Transverse colon (tissue), 4 donors: ENCODE results near the gene TM4SF18. TPM values are rescaled to one million over a fixed set of nuclear protein-coding genes. Genes with fewer than 3 reads are reported as not detected.

Source experiments
- DNase-seq: peaks from one replicate; pipeline ENCODE4 v3.0.0-alpha.2; 2019
- H3K27ac ChIP-seq, 4 donors: fragments of 200-600 bp; sonication (generic); 2 replicates each; pipeline ENCODE4 v1.5.1; 2016 to 2018; ENCODE audit warnings: inconsistent platforms in 4 of 4
- H3K27me3 ChIP-seq: fragments of 200-600 bp; sonication (generic); 2 replicates; pipeline ENCODE4 v1.5.1; 2017; ENCODE audit warnings: inconsistent platforms
- H3K36me3 ChIP-seq, 4 donors: fragments of 200-600 bp; sonication (generic); 2 replicates each; pipeline ENCODE4 v1.5.1; 2017 to 2019; ENCODE audit warnings: inconsistent platforms in 4 of 4
- H3K4me1 ChIP-seq, 4 donors: fragments of 200-600 bp; sonication (generic); 2 replicates each; pipeline ENCODE4 v1.5.1; 2017 to 2020; ENCODE audit warnings: inconsistent platforms in 4 of 4
- H3K4me3 ChIP-seq, 4 donors: fragments of 200-600 bp; sonication (generic); 1 replicate in 1 of 4; 2 replicates in 3 of 4; pipeline versions ENCODE4 v1.5.1 to v1.6.1; 2017 to 2019; ENCODE audit warnings: inconsistent platforms in 4 of 4
- H3K9me3 ChIP-seq, 2 donors: fragments of 200-600 bp; sonication (generic); 2 replicates each; pipeline ENCODE4 v1.5.1; 2017 to 2019; ENCODE audit warnings: inconsistent platforms in 2 of 2
- CTCF ChIP-seq, 5 experiments: fragments of 200-600 bp in 3 of 5; fragments of 450-650 bp in 2 of 5; sonication (generic) in 3 of 5; IDR thresholded peaks; 1 replicate in 2 of 5; 2 replicates in 3 of 5; pipeline ENCODE4 v1.5.1; 2016 to 2017; ENCODE audit warnings: antibody characterized with exemption in 5 of 5, inconsistent platforms in 3 of 5, mild to moderate bottlenecking in 2 of 5, moderate library complexity in 1 of 5
- EP300 ChIP-seq: sonication (generic); formaldehyde crosslinking; IDR thresholded peaks from one replicate; pipeline ENCODE4 v1.6.1; 2017; ENCODE audit warnings: antibody characterized with exemption, low read depth
- POLR2A ChIP-seq: fragments of 450-650 bp; IDR thresholded peaks from one replicate; pipeline ENCODE4 v1.6.1; 2016; ENCODE audit warnings: antibody characterized with exemption, mild to moderate bottlenecking, moderate library complexity
- POLR2AphosphoS5 ChIP-seq, 3 donors: sonication (generic); formaldehyde crosslinking; IDR thresholded peaks; one replicate each; pipeline ENCODE4 v1.6.1; 2016; ENCODE audit warnings: antibody characterized with exemption in 3 of 3
- WGBS, 2 donors: methylation state at CpG; one replicate each; pipeline ENCODE4 v1.1.5; 2018; ENCODE audit warnings: low coverage in 1 of 2; 5-methylcytosine and 5-hydroxymethylcytosine counted together
- in situ Hi-C, 4 donors: fragments of 200-750 bp; cut with MboI; loops; one replicate each; pipeline versions ENCODE4 v1.15.0 to v1.15.1; 2017; ENCODE audit warnings: low sequenced_read_pairs in 3 of 4, low pct_ligation_motif_present in 1 of 4, low pct_unique_long_range_greater_than_20kb in 1 of 4
- intact Hi-C: fragments of 100-400 bp; cut with DNase I; formaldehyde crosslinking; loops from one replicate; pipeline ENCODE4 v1.15.1; 2023; ENCODE audit warnings: low total_unique reads
- total RNA-seq, 4 donors: library from RNA; depleted of rRNA; stranded (reverse); fragments of >200 nt; gene quantifications; one replicate each; pipeline ENCODE4 v1.1.0, GENCODE V29; 2016

TM4SF18 gene
- total RNA-seq, 4 donors from 2014 or later = 0.80 to 1.4 (median 0.82) TPM; not detected in 1

DNA sequence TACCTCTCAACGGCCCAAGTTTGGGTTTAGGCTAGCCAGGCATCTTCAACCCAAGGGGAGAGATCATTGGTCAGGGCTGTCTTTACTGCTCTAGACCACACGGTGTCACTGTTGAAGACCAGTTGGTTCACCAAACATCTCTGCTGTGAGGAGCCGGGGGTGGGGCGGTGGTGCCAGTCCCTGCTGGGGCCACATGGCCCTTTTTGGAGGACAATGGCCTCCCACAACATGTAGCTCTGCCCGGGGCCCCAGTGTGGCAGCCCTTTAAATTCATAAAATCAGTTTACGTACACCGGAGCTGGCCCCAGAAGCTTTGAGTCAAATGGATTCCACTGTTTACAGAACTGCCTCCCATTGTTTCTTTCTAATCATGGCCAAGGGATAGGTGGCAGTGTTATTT is 19.1 kb upstream of the TM4SF18 start:
- Histone ChIP-seq H3K27ac (no peak overlapping the region), H3K4me3 (no peak overlapping the region), H3K27me3 (no peaks in the 10 kb centered on the region), H3K9me3 (no peaks in the 10 kb centered on the region), H3K4me1 (peaks cover 0 to 10% (median 0%) of the 10 kb centered on the region in 4 donors), H3K36me3 (no peaks in the 10 kb centered on the region)
- 32 to 82% methylated on average over 2 to 7 of the region's 7 CpGs for WGBS, 2 donors
- intact Hi-C loops (no loop called here), in situ Hi-C loops (loop anchor here in 2 of 4 donors (10.0 kb wide), 2 partner anchors 122 to 132 kb away; partner anchors contain the start of gene TM4SF4 (in 1 of the 2))
- DNase-seq = peak; percentile 46
- TF ChIP-seq POLR2A (no peak), CTCF (IDR thresholded peaks at IDR 0.05) (peak; percentile 61 to 69 (median 62))

GRCh38 chr3:149343951-149344350 is 10.5 kb upstream of the TM4SF18 start:
- TF ChIP-seq POLR2AphosphoS5 (IDR thresholded peaks at IDR 0.05) (no peak), CTCF (IDR thresholded peaks at IDR 0.05) (no peak), POLR2A (no peak), EP300 (no peak)
- Histone ChIP-seq H3K9me3 (no peaks in the 10 kb centered on the region), H3K4me1 (peaks cover 0 to 6% (median 3%) of the 10 kb centered on the region in 4 donors), H3K36me3 (no peaks in the 10 kb centered on the region), H3K27me3 (no peaks in the 10 kb centered on the region), H3K27ac (no peak overlapping the region), H3K4me3 (no peak overlapping the region)
- 86 to 100% methylated on average over 3 to 4 of the region's 4 CpGs for WGBS, 2 donors
- intact Hi-C loops = no loop called here
- in situ Hi-C loops = no loop called here
- DNase-seq = no peak

DNA sequence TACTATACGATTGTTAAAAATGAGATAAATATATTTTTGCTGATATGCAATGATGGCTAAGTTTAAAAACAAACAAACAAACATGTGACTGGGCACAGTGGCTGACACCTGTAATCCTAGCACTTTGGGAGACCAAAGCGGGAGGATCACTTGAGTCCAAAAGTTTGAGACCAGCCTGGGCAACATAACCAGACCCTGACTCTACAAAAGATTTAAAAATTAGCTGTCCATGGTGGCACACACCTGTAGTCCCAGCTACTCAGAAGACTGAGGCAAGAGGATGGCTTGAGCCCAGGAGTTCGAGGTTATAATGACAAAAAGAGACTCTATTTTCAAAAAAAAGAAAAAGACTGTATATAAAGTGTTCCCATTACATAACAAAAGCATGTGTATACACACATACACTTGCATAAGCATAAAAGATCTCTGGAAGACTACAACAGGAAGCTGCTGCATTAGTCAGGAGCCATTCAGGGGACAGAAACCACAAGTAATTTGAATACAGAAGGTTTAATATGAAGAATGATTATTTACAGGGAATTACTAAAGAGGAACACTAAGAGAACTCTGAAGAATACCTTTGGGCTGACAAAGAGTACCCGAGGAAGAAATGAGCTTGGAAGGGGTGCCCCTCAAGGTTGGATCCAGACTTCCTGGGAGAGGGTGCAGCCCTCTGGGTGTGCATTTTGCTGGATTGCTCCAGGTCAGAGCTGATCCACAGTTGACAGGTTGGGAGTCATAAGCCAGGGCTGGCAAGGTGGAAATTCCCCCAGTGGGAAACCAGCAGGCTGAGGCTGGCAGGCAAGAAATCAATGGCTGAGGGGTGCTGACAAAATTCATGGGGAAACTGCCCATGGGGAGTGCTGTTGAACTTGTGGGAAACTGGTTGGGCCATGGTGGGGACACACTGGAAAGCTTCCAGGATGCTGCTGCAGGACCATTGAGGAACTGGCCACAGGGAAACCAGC is 9.3 kb upstream of the TM4SF18 start:
- WGBS, 2 donors = 76 to 82% methylated on average over 4 of the region's 4 CpGs
- H3K36me3 ChIP-seq = no peaks in the 10 kb centered on the region
- in situ Hi-C loops (no loop called here), intact Hi-C loops (no loop called here)
- H3K4me3 ChIP-seq = no peak overlapping the region
- no peaks in the 10 kb centered on the region for H3K9me3 ChIP-seq
- DNase-seq = no peak
- H3K27me3 ChIP-seq = no peaks in the 10 kb centered on the region
- no peak overlapping the region for H3K27ac ChIP-seq
- TF ChIP-seq CTCF (IDR thresholded peaks at IDR 0.05) (no peak), EP300 (no peak), POLR2A (no peak), POLR2AphosphoS5 (IDR thresholded peaks at IDR 0.05) (no peak)
- H3K4me1 ChIP-seq = peaks cover 0 to 6% (median 3%) of the 10 kb centered on the region in 4 donors

DNA sequence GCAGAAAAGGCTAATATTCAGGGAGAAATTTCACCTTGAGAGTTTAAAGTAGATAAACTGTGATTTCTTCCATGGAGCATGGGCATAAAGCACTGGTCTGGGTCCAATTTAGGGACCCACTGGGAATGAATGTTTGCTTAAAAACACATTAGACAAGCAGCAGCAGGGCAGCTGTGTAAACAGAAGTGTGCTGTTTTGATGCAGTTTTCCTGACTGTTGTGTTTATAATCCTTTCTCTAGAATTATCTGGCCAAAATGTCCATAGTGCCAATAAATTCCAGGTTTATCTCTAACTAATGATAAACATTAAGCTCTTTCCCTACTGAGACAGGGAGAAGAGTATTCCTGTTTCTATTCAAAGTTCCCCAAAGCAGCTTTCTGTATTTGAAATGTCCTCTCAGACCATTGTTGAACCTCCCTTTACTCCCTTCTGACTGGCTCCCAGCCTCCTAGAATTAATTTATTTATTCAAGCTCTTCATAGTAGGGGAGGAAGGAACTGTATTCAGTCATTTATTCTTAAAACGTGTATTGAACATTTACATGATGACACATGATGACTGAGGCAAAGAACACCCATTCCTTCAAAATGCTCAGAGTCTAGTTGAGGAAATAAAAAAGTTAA is 7.0 kb upstream of the TM4SF18 start:
- H3K27ac ChIP-seq = peak overlapping the region; percentile 15 to 60 (median 54)
- no peak for DNase-seq
- no peaks in the 10 kb centered on the region for H3K36me3 ChIP-seq
- H3K9me3 ChIP-seq = no peaks in the 10 kb centered on the region
- in situ Hi-C loops = no loop called here
- 7 to 38% methylated on average over 1 of the region's 1 CpG for WGBS, 2 donors
- no peak for TF ChIP-seq CTCF (IDR thresholded peaks at IDR 0.05)
- no peak for TF ChIP-seq EP300
- TF ChIP-seq POLR2A = no peak
- TF ChIP-seq POLR2AphosphoS5 (IDR thresholded peaks at IDR 0.05) = no peak
- no peaks in the 10 kb centered on the region for H3K27me3 ChIP-seq
- H3K4me3 ChIP-seq = no peak overlapping the region
- peaks cover 0 to 6% (median 3%) of the 10 kb centered on the region in 4 donors for H3K4me1 ChIP-seq
- intact Hi-C loops = no loop called here
